GM18870 (cell line): ENCODE data around the gene RBMS1.

Experiments used
- ATAC-seq: cut with Tn5 transposase; IDR thresholded peaks from one replicate; pipeline ENCODE4 v1.9.1; 2021; ENCODE audit warnings: moderate library complexity; ENCODE audit not compliant: unreplicated experiment

RBMS1 gene, protein sequence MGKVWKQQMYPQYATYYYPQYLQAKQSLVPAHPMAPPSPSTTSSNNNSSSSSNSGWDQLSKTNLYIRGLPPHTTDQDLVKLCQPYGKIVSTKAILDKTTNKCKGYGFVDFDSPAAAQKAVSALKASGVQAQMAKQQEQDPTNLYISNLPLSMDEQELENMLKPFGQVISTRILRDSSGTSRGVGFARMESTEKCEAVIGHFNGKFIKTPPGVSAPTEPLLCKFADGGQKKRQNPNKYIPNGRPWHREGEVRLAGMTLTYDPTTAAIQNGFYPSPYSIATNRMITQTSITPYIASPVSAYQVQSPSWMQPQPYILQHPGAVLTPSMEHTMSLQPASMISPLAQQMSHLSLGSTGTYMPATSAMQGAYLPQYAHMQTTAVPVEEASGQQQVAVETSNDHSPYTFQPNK

DNA sequence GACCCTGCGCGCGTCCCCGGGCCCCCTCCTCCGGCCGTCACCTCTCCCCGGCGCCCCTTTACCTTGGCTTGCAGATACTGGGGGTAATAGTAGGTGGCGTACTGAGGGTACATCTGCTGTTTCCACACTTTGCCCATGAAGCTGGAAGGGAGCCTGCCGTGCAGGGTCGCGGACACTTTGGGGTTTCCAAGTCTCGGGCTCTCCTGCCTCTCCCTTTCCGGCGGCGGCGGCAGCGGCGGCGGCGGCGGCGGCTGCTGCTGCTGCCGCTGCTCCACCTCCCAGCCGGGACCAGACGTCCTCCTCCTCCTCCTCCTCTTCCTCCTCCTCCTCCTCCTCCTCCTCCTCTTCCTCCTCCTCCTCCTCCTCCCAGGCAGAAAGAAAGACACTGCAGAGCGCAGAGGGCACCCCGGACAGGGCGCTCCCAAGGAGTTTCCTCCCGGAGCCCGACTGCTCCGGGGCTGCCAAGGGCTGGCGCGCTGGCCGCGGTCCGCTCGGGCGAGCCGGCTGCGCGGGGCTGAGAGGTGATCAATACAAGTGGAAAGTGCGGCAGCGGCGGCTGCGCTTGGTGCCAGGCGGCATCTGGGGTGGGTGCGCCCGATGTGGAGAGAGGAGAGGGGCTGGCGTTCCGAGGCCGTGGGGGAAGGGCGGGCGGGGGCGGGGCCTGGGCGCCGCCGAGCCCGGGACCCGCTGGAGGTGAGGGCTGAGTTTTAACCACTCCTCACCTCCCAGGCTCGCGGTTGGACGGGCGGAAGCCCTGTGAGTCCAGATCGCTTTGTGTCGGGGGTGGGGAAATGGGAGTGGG, at the start of gene RBMS1:
RBMS1 (minus strand) TSS at position 581 of the 802 bp plus-strand sequence; CDS start at position 137, 444 bp downstream.
- no peak for ATAC-seq

DNA sequence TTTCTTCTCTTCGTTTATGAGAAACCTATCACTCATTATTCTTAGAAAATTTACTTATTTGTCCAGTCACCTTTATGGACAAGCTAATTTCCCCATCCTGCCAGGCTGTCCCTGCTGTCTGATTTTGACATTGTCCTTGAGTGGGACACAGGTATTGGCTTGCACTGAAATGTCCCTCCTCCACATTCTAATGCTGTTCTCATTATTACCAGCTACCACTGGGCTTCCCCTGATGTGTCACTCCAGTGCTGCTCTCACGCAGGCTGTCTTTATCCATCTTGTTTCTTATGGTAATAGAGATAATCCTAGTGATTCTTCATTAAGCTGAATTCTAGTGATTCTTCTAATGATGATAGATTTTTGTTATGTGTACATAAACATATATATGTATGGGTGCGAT, 48.1 kb upstream of the RBMS1 start:
- no peak for ATAC-seq

DNA sequence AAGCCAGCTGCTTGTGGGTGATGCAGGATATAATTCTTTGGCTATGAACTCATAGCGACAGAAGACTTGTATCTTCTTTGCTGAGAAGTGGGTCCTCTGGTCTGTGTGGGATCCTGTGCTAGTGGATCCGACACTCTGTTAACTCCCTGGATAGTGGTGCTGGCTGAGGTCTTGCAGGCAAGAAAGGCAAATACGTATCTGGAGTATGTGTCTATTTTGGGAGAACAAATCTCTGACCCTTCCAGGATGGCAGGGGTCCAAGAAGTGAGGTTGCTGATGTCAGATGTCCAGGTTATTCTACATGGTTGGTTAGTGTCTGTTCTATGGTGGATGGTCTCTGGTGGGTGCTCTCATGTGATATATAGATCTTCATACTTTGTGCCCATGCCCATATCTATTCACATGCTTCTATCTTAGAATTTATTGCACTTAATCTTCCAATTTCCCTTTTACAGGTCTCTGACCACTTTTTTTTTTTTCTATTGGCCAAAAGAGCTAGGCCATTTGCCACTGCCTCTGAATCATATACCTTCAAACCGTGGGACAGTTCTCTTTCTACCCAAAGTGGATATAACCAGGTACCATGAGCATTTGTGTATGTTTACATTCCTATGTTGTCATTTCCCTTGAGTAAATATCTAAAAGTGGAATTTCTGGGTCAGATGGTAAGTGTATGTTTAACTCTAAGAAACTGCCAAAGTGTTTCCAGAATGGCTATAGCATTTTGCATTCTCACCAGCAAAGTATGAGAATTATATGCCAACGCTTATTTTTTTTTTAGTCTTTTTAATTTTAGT, 45.1 kb upstream of the RBMS1 start:
- ATAC-seq: no peak

DNA sequence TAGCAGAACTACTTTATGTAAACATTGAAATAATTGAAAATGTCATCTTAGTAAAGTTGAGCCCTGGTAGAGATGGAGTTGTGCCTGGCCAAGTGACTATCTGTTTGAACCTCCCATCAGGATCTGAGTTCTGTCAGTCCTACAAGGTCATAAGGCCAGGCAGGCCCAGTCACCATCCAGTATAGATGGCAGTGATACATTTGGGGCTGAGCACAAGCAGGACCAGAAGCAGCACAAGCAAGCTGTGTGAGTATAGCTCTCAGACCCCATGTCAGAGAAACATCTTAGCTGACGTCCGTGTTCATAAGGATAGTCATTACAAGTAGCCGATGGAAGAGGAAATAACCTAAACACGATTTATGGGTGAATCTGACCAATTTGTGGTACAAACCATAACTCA, 44.5 kb upstream of the RBMS1 start:
- ATAC-seq: no peak

DNA sequence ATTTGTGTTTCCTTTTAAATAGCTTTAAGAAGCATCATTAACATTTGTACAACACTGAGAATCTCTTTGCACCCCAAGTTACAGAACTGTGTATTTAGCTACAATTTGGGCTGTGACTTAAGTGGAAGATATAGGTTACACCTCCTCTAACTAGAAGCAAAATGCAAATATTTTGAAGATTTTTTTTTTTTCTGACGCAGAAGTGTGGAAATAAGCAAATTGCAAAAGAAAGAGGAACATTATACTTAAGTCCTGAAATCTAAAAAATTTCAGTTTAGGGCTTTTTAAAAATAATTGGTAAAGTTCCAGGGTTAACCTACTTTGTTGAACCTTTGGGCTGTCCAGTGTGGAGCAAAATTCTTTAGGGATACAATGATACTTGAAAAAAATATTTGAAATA, 41.4 kb upstream of the RBMS1 start:
- ATAC-seq: no peak

DNA sequence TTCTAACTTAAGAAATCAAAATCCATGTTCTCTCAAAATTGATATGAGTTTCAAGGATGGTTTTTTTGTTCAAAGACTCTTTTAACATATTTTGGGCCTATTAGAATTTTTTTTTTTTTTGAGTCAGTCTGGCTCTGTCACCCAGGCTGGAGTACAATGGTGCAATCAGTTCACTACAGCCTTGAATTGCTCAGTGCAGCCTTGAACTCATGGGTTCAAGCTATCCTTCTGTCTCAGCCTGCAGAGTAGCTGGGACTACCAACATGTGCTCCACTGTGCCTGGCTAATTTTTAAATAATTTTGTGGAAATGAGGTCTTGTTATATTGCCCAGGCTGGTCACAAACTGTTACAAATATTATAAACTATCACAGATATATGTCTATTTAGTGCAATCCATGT, 40.6 kb upstream of the RBMS1 start:
- no peak for ATAC-seq

DNA sequence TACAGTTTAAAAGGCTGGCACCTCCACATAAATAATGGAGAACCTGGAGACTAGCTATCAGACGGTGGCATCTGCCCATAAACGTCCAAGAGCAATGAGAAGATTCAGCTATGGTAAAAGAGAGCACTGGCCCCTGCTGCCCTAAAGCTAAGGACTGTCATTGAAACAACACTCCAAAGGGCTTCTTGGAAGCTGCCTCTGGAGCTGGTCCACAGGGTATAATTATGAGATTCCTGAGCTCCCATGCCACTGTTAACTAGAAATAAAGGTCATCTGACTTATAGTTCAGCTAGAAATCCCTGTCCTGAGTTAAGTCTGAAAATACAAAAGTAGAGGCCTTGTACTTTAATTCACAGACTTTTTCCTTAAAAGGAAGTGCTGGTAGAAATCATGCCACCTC, 39.9 kb upstream of the RBMS1 start:
- no peak for ATAC-seq

DNA sequence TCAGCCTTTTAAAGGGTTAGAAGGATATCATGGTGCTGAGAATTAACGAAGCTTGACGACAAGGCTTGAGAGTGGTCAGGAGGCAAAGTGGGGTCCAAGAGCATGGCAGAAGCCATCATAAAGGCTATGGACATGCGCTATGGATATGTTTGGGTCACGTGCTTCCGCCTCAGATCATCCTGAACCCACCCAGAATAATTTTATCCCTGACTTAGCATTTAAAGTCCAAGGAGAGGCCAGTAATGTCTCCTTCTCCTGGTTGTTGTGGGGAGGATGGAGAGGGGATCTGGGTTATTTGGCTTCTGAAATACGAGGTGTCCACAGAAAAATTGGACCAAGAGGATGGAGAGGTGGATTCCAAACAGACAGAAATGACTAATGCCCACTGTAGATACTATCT, 38.8 kb upstream of the RBMS1 start:
- ATAC-seq: no peak

DNA sequence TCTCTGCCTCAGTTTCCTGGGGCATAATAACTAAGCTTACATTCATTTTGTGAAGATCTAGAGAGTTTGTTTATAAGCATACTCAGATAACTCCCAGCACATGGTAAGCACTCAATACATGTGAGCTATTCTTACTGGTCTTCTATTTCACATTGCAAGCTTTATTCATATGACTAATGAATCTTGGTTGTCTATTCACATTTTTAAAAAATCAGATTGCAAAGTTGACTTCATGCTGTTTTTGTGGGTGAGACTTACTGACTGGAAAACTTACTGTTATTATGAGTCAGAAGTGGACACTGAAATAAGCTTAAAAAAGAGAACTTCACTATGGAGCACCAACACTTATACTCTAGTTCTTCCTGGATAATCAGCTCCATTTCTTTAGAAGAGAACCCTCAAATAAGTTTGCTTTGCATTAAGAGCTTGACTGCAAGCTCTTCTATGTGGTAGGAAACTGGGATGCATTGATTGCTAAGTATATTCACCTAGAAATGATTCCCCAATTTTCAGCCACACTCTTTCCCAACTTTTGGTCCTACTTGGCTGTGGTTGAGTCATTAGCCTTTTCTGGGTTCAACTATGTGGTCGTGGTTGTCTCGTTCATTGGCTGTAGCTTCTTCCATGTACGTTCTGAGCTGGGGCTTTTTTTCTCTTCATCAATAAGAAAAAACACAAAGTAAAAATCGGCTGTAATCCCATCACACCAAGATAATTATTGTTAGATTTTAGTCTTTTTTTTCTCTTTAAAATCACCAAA, 29.5 kb upstream of the RBMS1 start:
- ATAC-seq: no peak

DNA sequence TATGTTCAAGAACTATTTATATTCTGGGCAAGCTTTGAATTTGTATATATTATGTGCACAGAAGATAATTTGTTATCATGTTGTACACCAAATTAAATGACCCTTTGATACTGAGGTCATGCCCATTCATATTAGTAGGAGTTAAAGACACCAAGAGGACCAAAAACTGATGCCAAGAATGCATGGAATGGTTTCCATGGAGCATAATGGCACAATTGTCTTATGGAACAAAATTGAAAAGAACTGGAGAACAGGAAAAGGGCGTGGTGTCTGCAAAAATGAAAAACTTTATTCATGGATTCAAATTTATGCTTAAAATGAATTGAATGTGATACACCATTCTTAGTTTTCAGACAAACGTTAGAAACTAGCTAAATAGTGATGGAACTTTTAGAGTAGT, 24.1 kb upstream of the RBMS1 start:
- ATAC-seq: no peak

DNA sequence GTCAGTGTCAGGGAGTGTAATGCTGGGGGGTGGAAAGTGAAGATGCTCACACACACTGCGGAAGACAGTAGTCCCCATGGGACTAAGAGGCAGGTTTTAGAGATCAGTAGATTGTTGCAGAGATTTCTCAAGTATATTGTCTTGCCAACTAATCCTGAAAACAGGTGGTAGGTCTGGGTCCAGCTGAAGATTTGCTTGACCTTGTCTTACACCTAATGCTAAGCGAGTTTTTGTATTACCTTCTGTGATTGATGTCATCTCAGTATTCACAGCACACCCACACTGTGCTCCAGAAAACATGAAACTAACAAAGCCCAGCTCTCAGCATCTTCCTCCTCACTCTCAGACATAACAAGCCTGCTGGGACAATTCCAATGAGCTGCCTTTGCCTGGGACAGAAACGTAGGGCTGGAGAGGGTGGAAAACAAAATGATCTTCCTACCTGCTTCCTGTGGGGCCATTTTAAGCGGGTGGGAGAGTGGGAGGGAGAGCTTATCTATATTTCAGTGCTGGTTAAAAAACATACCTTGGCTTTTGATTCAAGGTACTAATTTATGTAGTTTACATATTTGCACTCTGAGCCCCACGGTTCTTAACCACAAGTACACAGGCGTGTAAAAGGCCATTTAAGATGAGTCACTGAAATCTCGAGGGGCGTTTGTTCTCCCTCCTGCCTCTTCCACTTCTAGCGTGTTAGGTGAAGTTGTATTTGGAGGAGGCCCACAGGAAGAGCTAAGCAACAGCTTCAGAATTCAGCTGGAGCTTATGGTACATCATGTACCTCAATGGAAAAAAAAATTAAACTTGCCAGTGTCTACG, 23.1 kb upstream of the RBMS1 start:
- peak; percentile 67 for ATAC-seq

DNA sequence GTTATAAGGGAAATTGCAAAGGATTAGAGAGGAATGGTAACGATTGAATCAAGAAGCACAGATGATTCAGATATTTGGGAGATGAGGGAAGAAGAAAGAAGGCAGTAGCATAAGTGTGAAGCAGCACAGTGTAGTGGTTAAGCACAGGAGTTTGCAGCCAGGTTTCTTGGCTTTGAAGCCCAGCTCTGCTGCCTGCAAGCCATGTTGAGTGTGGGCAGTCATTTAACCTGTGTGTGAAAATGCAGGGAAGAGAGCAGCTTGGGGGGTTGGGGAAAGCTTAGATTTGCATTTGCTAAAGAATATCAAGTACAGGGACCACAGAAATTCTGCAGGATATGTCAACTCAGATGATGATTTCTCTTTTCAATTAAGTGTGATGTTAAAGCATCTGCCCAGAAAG, 21.5 kb upstream of the RBMS1 start:
- no peak for ATAC-seq

DNA sequence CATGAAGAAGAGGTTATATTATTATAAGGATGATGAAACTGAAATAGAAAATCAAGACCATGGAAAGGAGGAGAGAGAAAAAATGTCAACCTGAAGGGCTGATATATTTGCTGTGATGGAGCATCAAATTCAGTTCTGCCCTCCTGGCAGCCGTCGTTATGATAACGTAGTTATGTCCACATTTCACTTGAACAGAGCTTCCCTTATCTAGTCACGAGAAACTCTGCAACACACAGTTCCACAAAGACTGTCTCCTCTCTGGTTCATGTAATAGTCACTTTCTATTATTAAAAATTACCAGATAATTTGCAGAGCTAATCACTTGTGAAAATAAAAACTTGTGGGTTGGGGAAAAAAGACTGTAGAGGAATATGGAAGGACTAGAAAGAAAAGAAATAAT, 19.5 kb upstream of the RBMS1 start:
- ATAC-seq: no peak

DNA sequence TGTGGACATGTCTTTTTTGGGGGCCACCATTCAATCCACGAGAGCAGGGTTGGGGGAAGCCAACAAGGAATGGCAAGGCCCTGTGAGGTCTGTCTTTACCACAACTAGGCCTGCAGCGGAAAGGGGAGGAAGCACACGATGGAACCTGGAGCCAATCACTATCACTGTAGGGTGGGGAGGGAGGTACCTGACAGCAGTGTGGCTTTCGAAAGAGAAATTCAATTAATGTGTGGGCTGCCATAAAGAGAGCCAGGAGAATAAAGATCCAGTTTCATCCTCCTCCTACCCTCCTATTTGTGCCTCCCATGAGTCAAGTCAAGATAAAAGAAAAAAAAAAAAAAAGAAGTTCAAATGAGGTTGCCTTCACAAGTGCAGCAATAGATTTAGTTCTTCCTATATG, 18.9 kb upstream of the RBMS1 start:
- ATAC-seq: no peak

DNA sequence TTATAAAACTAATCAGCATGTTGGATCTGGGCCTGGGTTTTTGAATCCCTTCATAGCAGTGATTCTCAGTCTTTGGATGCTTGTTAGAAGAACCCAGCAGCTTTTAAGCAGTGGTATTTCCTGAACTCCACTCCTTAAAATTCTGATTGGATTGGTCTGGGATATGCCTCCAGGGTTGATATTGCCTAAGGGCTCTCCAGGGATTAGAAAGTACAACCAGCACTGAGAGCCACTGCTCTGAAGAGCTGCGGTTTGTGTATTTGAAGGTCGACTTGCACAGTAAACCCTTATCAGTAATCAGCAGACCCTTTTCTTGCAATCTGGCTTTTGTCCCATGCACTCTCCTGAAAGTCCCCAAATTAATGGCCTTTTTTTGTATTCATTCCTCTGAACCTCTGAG, 17.0 kb upstream of the RBMS1 start:
- no peak for ATAC-seq

DNA sequence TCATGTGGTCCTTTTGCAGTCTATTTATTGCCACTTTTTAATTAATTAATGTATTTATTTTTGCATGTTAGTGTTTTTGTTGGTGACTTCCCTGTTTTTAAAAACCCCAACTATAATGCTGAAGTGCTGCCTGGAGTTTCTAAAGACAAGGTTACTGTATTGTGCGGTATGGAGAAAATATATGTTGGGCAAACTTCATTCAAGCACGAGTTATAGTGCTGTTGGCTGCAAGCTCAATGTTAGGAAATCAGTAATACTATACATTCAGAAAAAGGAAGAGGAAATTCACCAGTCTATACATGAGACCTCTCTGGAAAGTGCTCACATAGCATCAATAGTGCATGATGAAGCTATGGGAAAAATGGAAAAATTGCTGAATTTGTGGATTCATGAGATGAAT, 15.4 kb upstream of the RBMS1 start:
- no peak for ATAC-seq

DNA sequence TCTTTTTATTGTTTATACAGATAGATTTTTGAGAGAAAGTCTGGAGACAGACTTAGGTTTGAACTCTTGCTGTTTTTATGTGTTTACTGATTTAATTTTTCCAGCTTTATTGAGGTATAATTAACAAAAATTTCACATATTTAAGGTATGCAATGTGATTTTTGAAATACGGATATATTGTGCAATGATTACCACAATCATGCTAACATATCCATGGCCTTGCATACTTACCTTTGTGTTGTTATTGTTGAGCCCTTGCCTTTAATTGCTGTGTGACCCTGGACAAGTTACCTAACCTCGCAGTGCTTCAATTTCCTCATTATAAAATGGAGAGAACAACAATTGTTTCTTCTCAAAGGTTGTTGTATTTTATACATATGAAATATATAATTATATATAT, 13.9 kb upstream of the RBMS1 start:
- ATAC-seq: no peak

DNA sequence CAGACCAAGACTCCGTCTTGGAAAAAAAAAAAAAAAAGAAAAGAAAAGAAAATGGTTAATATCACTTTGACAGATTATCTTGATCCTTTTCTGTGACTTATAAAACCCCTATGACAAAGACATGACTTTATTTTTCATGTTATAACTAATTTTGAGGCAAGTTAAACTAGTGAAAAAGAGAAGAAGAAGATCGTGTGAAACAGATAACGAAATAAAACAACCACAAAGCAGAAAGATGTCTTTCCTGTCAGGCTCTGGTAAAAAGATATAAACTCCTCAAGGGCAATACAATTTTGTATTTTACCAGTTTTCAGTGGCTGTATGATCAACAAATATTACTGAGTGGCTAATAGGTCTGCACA, 13.4 kb upstream of the RBMS1 start:
- ATAC-seq: no peak

DNA sequence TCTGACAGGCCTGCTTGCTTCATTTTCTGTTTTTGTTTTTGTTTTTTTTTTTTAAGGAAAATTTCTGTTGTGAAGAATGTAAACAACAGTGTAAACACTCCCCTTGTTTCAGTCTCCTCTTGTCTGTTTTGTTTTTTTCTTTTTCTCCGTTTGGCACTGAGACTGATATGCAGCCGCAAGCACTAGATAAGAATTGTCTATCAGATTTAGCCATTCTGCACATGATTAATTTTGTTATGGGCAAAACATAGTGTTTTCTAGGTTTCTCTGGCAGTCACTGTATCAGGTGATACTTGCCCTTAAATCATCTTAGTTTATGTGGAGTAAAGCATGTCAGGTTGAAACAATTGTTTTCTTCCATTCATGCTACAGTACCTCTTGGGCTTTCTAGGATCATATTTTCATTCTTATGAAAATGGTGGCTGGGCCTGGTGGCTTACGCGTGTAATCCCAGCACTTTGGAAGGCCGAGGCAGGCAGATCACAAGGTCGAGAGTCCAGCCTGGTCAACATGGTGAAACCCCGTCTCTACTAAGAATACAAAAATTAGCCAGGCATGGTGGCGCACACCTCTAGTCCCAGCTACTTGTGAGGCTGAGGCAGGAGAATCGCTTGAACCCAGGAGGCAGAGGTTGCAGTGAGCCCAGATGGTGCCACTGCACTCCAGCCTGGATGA, 12.9 kb upstream of the RBMS1 start:
- no peak for ATAC-seq

DNA sequence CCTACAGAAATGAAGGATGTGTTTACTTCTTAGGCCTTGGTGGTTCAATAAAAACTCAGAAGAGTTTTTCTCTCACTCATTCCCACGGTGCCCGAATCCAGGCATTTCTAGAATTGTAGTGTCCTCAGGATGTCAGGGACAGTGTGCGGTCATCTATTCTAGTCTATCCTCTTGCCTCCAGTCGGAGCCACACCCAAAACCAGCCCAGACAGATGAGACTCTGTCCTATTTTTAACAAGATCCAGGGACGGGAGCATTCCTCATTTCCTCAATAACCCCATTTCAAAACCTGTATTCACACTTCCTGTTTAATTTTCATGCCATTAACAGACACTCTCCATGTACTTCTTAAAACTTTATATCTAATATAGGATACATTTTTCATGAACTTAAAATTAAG, 11.6 kb upstream of the RBMS1 start:
- no peak for ATAC-seq
